Mesothelial cell of epicardium (in vitro differentiated cells): Measurements from ENCODE around the gene SLC14A1. TPM values are rescaled to one million over a fixed set of nuclear protein-coding genes. Genes with fewer than 3 reads are reported as not detected.

Source experiments
- DNase-seq, 2 experiments: peaks; one replicate each; pipeline ENCODE4 v3.0.0; 2021; ENCODE audit warnings: low spot score in 2 of 2; ENCODE audit not compliant: unreplicated experiment in 2 of 2
- H3K27ac Mint-ChIP-seq: 2 replicates; pipeline ENCODE4 v1.8.0; 2021; ENCODE audit warnings: mixed read lengths
- H3K27me3 Mint-ChIP-seq: 2 replicates; pipeline ENCODE4 v1.8.0; 2021; ENCODE audit warnings: low read depth, mixed read lengths
- H3K36me3 Mint-ChIP-seq: 2 replicates; pipeline ENCODE4 v1.8.0; 2021; ENCODE audit warnings: mixed read lengths
- H3K4me1 Mint-ChIP-seq: 2 replicates; pipeline ENCODE4 v1.8.0; 2021; ENCODE audit warnings: mixed read lengths
- H3K4me3 Mint-ChIP-seq: 2 replicates; pipeline ENCODE4 v1.8.0; 2021; ENCODE audit warnings: mild to moderate bottlenecking, moderate library complexity, mixed read lengths
- H3K9me3 Mint-ChIP-seq: 2 replicates; pipeline ENCODE4 v1.8.0; 2021; ENCODE audit warnings: mixed read lengths
- CTCF ChIP-seq: fragments of 200-600 bp; sonication (generic); IDR thresholded peaks from one replicate; pipeline ENCODE4 v1.5.0; 2021; ENCODE audit warnings: antibody characterized with exemption; ENCODE audit not compliant: unreplicated experiment
- total RNA-seq: library from RNA; stranded (reverse); gene quantifications from 3 replicates; pipeline ENCODE4 v1.2.1, GENCODE V29; 2021

The SLC14A1 gene
- total RNA-seq, 1 donor from 2014 or later = not detected

GRCh38 chr18:45708831-45709230 lies 15.2 kb upstream of the SLC14A1 start:
- Mint-ChIP-seq H3K4me1 (no peaks in the 10 kb centered on the region), H3K27me3 (peaks cover 2% of the 10 kb centered on the region), H3K27ac (no peak overlapping the region), H3K4me3 (no peak overlapping the region), H3K9me3 (peaks cover 42% of the 10 kb centered on the region), H3K36me3 (no peaks in the 10 kb centered on the region)
- DNase-seq = no peak
- no peak for TF ChIP-seq CTCF

DNA sequence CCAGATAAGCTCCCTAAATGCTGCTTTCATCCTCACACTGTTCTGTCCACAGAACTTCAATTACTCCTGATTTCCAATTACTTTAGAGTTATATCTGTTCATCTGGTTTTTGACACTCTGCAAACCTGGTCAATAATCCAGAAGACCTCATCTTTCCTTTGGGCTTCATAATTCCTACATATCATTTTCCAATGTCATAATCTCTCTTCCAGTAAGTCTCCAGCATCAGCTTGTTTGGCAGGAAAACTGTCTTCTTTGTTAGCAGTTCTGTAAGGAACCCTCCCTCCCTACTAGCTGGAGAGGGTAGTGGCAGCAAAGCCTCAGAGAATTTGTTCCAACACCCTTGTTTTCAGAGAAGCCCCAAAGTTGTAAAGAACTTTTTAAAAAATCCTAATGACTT lies 11.9 kb upstream of the SLC14A1 start:
- Mint-ChIP-seq H3K9me3 (peaks cover 21% of the 10 kb centered on the region), H3K27ac (no peak overlapping the region), H3K4me3 (no peak overlapping the region), H3K36me3 (no peaks in the 10 kb centered on the region), H3K4me1 (no peaks in the 10 kb centered on the region), H3K27me3 (peaks cover 11% of the 10 kb centered on the region)
- no peak for TF ChIP-seq CTCF
- DNase-seq = no peak

DNA sequence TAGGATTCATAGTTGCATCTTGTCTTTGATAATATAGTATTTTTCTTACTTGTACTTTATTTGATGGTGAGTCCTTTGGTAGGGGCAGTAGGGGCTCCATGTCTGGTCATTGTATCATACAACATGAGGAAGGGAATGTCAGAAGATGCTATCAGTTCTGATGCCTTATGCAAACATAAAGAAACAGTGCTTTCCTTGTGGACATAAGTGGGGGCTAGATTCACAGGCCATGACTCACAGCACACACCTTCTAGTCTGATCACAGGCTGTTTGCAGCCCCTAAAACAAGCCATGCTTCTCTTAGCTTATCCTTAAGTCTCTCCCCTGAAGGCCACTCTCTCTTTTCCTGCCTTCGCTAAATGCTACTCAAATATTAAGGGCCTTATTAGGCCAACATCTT lies 10.7 kb upstream of the SLC14A1 start:
- Mint-ChIP-seq H3K4me3 (no peak overlapping the region), H3K4me1 (no peaks in the 10 kb centered on the region), H3K9me3 (peaks cover 15% of the 10 kb centered on the region), H3K27me3 (peaks cover 17% of the 10 kb centered on the region), H3K27ac (no peak overlapping the region), H3K36me3 (no peaks in the 10 kb centered on the region)
- no peak for TF ChIP-seq CTCF
- DNase-seq = no peak

GRCh38 chr18:45715212-45715780 lies 8.7 kb upstream of the SLC14A1 start:
- H3K27ac Mint-ChIP-seq = no peak overlapping the region
- peaks cover 23% of the 10 kb centered on the region for H3K27me3 Mint-ChIP-seq
- DNase-seq = no peak
- H3K9me3 Mint-ChIP-seq = no peaks in the 10 kb centered on the region
- no peak for TF ChIP-seq CTCF
- no peaks in the 10 kb centered on the region for H3K4me1 Mint-ChIP-seq
- H3K4me3 Mint-ChIP-seq = no peak overlapping the region
- H3K36me3 Mint-ChIP-seq = no peaks in the 10 kb centered on the region

- no peaks in the 10 kb centered on the region for H3K9me3 Mint-ChIP-seq
- peaks cover 44% of the 10 kb centered on the region for H3K27me3 Mint-ChIP-seq
- no peak overlapping the region for H3K27ac Mint-ChIP-seq
- no peak for DNase-seq
- H3K4me1 Mint-ChIP-seq = no peaks in the 10 kb centered on the region
- H3K36me3 Mint-ChIP-seq = no peaks in the 10 kb centered on the region
- TF ChIP-seq CTCF = no peak
- no peak overlapping the region for H3K4me3 Mint-ChIP-seq
Measured at GRCh38 chr18:45719106-45719505, 4.9 kb upstream of the SLC14A1 start.

- H3K27ac Mint-ChIP-seq = no peak overlapping the region
- peak; percentile 60 to 85 for DNase-seq
- no peak overlapping the region for H3K4me3 Mint-ChIP-seq
- H3K36me3 Mint-ChIP-seq = no peaks in the 10 kb centered on the region
- H3K4me1 Mint-ChIP-seq = no peaks in the 10 kb centered on the region
- TF ChIP-seq CTCF = peak; percentile 65
- no peaks in the 10 kb centered on the region for H3K9me3 Mint-ChIP-seq
- peaks cover 45% of the 10 kb centered on the region for H3K27me3 Mint-ChIP-seq
Measured at GRCh38 chr18:45722899-45723298, 1.1 kb upstream of the SLC14A1 start.
